HG03280 (cell line): ENCODE measurements around the gene NR2F1-AS1.

Experiments used
- ATAC-seq: cut with Tn5 transposase; IDR thresholded peaks from one replicate; pipeline ENCODE4 v1.9.1; 2021; ENCODE audit warnings: mild to moderate bottlenecking, moderate library complexity; ENCODE audit not compliant: unreplicated experiment

Gene NR2F1-AS1

DNA sequence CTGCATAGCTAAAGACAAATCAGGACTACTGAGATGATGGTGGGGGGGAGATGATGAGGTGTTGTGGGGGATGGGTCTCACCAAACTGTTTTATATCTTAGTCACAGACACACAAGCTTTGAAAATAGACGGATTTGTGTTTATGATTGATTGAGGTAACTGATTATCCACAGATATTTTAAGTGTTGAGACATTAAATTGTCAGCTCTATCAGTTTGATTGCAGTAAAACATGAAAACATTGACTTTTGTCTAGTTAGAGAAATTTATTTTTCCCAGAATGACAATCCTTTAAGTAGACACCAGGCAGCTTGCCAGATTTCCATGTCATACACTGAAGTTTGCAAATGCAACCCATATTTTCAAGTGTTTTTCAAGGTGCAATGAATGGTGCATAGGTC, 149.8 kb downstream of the NR2F1-AS1 start:
- no peak for ATAC-seq

GRCh38 chr5:93430673-93431199, 150.3 kb downstream of the NR2F1-AS1 start:
- ATAC-seq = no peak

- ATAC-seq = no peak
These were observed 150.9 kb downstream of the NR2F1-AS1 start for GRCh38 chr5:93430118-93430517.

DNA sequence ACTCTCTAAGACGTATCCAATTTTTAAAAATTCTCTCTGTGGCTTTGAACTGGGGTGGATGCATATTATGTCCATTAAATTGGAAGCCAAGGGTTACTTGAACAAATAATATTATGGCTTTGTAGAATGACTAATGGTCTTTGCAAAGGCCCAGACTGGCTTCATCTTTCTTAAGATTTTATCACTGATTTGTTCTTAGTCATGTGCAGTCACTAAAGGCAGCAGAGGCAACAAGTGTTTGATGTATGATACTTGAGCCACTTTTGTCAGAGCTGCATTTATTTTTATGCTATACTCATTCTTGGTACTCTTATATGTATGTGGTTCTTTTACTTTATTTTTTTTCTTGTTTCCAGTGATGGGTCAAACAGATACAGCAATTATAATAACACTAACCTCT, 152.2 kb downstream of the NR2F1-AS1 start:
- ATAC-seq = no peak

DNA sequence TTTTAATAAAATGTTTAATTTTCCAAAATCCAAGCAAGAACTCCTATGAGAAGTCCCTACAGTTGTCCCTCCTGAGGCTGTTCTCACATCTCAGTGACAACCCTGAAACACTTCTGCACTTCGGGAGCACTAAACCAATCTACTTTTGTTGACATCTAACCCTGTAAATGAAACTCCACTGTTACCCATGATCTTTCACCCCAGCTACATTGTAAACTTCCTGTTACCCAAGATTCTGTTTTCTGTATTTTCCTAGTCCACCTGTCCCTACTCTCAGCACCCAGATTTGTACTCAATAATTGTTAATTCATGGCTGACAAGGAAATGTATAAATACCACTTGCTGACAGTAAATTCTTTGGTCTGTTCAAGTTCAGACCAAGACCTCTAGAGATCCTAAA, 153.7 kb downstream of the NR2F1-AS1 start:
- no peak for ATAC-seq

DNA sequence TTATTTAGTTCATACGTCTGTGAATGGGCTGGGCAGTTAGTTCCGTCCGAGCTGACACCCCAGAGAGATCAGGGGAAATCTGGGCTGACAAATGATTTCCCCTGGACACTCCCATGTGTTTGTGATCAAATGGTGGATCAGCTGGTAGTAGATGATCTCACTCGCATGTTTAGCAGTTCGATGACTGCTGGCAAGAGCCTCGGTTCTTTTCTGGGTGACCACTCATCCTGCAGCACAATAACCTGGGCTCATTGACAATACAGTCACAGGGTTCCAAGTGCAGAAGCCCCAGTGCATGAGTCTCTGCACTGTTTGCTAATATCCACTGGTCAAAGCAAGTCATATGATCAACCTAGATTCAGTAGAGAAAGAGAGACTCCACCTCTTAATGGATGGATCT, 155.9 kb downstream of the NR2F1-AS1 start:
- no peak for ATAC-seq

- no peak for ATAC-seq
These were observed 157.7 kb downstream of the NR2F1-AS1 start for GRCh38 chr5:93423300-93423699.

GRCh38 chr5:93422652-93423280, 158.3 kb downstream of the NR2F1-AS1 start:
- ATAC-seq = no peak

DNA sequence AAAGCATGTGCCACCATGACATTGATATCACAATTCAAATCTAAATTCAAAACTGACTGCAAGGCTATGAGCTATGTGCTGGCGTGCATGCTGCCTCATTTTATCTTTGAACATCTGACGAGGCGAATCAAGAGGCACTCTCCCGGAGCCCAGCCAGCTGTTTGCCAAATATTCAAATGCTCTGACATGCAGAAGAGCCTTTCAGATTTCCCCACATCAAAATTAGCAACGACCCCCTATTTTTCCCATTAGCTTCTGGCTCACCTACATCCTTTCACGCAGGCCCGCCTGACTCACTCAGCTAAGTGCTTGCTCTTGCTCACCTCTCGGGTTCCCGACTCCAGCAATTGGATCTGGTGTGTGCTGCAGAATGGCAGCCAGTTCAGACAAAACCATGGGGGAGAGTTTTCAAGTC, 159.0 kb downstream of the NR2F1-AS1 start:
- ATAC-seq = no peak

- ATAC-seq = no peak
These were observed 159.6 kb downstream of the NR2F1-AS1 start for GRCh38 chr5:93421468-93421867.

DNA sequence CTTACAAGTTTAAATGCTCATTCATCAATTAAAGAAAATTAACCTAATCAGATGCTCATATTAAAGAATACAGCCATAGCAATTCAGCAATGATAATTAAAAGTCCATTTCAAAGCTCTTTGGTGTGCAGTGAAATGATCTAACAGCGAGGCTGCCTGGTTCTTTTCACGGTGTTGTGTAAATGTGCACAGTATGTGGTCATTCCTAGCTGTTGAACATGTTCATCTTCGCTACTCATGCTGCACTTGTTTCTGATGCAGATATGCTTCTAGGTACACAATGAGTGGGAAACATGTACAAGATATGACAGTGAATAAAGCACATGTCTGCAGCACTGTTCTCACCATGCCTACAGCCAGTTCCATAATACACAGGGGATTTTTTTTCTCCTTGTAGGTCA, 163.5 kb downstream of the NR2F1-AS1 start:
- no peak for ATAC-seq

DNA sequence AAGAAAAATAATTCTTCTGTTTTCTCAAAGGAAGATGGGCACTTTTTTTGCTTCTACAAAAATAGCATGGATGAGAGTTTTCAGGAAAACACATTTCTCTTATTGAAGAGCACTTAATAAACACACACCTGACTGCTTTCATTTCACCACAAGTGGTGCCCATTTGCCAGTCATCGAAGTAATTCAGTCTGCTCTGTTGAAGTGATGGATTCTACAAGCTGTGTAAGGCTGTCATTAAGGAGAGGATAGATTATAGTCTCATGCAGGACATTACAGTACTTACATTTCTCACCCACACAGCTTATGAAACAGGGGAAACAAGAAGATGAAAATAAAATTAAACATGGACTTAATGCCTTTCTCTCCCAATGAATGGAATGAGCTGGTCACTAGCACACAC, 165.2 kb downstream of the NR2F1-AS1 start:
- ATAC-seq = no peak

DNA sequence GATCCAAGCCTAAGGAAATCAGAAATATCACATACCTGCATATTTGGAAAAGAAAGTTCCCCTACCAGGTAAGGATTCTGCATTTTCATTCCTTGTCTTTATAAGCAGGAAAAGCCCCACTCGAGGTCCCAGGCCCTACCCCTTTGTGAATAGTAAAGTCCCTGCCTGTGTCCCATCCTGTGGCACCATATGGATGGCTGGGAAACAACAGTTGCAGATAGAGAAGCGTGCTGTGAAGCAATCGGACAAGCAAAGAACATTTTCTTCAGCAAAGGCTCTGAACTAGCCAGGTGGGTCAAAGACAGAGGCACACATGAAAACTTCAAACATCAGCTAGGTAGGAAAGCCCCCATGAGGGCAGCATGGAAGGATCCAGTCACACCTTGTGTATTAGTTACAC, 169.3 kb downstream of the NR2F1-AS1 start:
- ATAC-seq = no peak

DNA sequence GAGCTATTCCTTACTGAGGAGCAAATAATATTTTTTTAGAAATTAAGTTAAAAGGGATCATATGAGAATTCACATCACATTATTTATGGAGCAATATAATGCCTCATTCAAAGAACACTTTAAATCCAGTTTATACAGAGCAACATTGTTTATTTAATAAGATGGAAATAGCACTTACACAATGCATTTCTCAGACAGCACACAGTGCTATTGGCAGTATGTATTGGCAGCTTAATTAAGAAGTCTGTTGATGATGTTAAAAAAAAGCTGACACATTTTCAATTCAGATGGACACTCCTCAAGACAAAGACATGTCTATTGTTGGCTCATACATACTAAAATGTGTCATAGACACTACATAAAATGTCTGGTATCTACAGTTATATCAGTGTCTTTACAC, 171.3 kb downstream of the NR2F1-AS1 start:
- ATAC-seq = no peak

DNA sequence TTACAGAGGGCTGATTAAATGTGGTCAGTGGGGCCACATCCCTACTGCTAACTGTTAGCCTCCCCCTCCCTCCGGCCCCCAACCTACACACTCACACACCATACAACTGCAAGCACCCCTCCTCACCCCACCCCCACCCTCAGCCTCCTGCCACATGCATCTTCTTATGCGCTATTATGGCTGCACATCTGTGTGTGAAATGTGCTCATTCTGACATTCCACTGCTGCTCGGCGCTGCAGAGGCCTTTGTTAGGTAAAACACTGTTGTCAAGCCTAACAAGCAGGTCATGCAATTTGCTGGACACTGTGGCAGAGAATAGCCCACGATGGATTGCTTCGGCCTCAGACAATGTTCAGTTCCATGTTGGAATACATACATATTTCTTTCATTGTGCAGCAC, 173.6 kb downstream of the NR2F1-AS1 start:
- ATAC-seq = no peak

DNA sequence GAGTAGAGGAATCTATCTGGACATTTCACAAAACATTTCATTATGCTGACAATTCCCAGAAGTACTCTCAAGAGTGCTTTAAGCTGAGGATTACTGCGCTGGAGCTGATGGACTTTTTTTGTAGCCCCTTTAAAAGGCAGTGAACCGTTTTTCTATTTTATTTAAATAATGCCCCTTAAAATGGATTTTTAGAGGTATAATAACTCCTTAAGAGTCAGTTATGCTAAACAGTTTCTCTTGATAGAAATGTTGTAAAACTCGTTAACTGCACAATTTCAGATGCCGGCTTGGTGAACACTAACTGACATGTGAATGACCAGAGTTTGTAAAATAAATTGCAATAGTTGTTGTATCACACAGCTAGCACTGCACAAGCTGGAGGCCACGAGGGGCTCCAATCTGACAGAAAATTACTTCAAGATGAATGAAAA, 174.0 kb downstream of the NR2F1-AS1 start:
- no peak for ATAC-seq

DNA sequence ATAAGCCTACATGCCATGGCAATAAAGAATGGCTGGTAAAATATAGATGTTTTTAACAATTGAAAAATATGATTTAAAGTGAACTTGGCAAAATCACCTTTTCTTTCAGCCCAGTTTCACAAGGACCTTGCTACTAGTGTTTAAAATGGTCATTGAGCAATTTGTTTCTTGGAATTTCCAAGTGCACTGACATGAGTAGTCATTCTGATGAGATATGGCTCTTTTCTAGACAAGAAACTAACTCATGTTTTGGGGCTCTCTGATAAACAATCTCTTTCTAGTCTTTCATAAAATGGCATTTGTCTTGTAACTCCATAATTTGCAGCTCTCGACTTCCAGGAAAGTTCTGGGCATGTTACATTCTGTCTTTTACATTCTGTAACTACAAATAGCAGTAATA, 176.8 kb downstream of the NR2F1-AS1 start:
- no peak for ATAC-seq

GRCh38 chr5:93403141-93403928, 177.7 kb downstream of the NR2F1-AS1 start:
- ATAC-seq = no peak

DNA sequence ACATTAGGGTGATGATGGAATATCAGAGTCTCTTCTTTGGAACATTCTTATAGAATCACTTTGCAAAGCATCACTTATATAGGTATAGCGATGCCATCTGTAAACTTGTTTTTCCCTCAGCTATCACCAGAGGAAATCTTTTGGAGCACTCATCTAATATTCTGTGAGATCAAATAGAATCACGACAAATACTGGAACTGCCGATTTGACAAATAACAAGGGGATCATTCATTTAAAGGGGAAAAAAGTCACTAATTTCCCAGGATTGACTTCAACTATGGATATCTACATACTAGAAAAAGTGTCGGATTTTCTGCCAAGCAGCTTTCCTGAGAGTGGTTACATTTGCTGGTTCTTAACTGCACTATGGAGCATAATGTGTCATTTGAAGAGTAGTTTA, 178.6 kb downstream of the NR2F1-AS1 start:
- no peak for ATAC-seq

GRCh38 chr5:93401634-93402213, 179.3 kb downstream of the NR2F1-AS1 start:
- no peak for ATAC-seq

DNA sequence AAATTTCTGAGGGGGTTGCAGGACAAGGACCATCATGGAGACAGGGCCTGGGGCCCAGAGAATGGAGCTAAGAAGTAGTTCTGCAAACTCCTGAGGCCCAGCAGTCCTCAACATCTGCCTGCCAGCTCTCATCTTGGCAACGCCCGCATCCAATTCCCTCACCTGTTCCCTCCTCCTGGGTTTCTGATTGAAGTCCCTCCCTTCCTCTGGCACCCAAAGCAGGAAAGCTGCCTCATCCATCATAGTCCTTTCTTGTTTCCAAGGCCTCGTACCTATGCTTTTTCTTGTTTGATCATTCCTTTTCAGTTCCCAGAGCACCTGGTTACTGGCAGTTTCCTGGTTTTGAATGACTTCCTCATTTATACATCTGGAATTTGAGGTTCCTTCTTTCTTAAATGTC, 181.3 kb downstream of the NR2F1-AS1 start:
- no peak for ATAC-seq

- ATAC-seq = no peak
These were observed 185.0 kb downstream of the NR2F1-AS1 start for GRCh38 chr5:93395971-93396379.
